KBM-7 (cell line): ENCODE results near the gene GRID2.
A peak's percentile ranks its signal among the peaks of the same experiment; 100 is the strongest.
"Not testable (repeated sequence)": the region's sequence is repeated elsewhere in the genome, so short reads cannot be mapped to it uniquely, and the experiment has no call there.

ENCODE experiments used
- DNase-seq: peaks from one replicate; pipeline ENCODE4 v3.0.0-alpha.2; 2015
- in situ Hi-C: fragments of 300-500 bp; cut with MboI; formaldehyde crosslinking; loops from 2 replicates; pipeline ENCODE4 v1.14.3; 2020; ENCODE audit warnings: low sequenced_read_pairs, low pct_unique_long_range_greater_than_20kb, mixed read lengths

Gene GRID2

GRCh38 chr4:93646233-93646930 is 1342.6 kb downstream of the GRID2 start:
- no peak for DNase-seq
- in situ Hi-C loops: no loop called here

GRCh38 chr4:93648258-93648657 is 1344.5 kb downstream of the GRID2 start:
- no peak for DNase-seq
- in situ Hi-C loops: no loop called here

- DNase-seq: no peak
- in situ Hi-C loops: no loop called here
These were observed 1346.1 kb downstream of the GRID2 start for GRCh38 chr4:93649828-93650227.

- in situ Hi-C loops: no loop called here
- no peak for DNase-seq
These were observed 1350.4 kb downstream of the GRID2 start for GRCh38 chr4:93654211-93654610.

- DNase-seq: no peak
- in situ Hi-C loops: no loop called here
These were observed 1353.8 kb downstream of the GRID2 start for GRCh38 chr4:93657527-93657926.

GRCh38 chr4:93658443-93658842 is 1354.7 kb downstream of the GRID2 start:
- in situ Hi-C loops: no loop called here
- no peak for DNase-seq

GRCh38 chr4:93659629-93660028 is 1355.9 kb downstream of the GRID2 start:
- no peak for DNase-seq
- in situ Hi-C loops: no loop called here

- no peak for DNase-seq
- in situ Hi-C loops: no loop called here
These were observed 1356.3 kb downstream of the GRID2 start for GRCh38 chr4:93660036-93660435.

GRCh38 chr4:93670434-93670833 is 1366.7 kb downstream of the GRID2 start:
- in situ Hi-C loops: no loop called here
- DNase-seq: no peak

GRCh38 chr4:93671093-93671492 is 1367.3 kb downstream of the GRID2 start:
- in situ Hi-C loops: no loop called here
- DNase-seq: no peak

GRCh38 chr4:93676937-93677336 is 1373.2 kb downstream of the GRID2 start:
- not testable (repeated sequence) for DNase-seq

GRCh38 chr4:93684571-93684970 is 1380.8 kb downstream of the GRID2 start:
- in situ Hi-C loops: no loop called here

More at GRCh38 chr4:93676937-93677336, 1373.2 kb downstream of the GRID2 start:
- in situ Hi-C loops: not testable (repeated sequence)

GRCh38 chr4:93687304-93687703 is 1383.5 kb downstream of the GRID2 start:
- in situ Hi-C loops: no loop called here
- DNase-seq: no peak

More at GRCh38 chr4:93684571-93684970, 1380.8 kb downstream of the GRID2 start:
- DNase-seq: no peak

- DNase-seq: no peak
- in situ Hi-C loops: no loop called here
These were observed 1385.2 kb downstream of the GRID2 start for GRCh38 chr4:93688978-93689377.

GRCh38 chr4:93693141-93693540 is 1389.4 kb downstream of the GRID2 start:
- in situ Hi-C loops: no loop called here
- DNase-seq: no peak

- in situ Hi-C loops: no loop called here
- DNase-seq: no peak
These were observed 1394.9 kb downstream of the GRID2 start for GRCh38 chr4:93698686-93699085.

- in situ Hi-C loops: no loop called here
- no peak for DNase-seq
These were observed 1396.8 kb downstream of the GRID2 start for GRCh38 chr4:93700571-93700970.

- peak; percentile 1 for DNase-seq
- in situ Hi-C loops: no loop called here
These were observed 1406.5 kb downstream of the GRID2 start for GRCh38 chr4:93710101-93710846.

- in situ Hi-C loops: no loop called here
These were observed 1407.2 kb downstream of the GRID2 start for GRCh38 chr4:93710847-93711430.

GRCh38 chr4:93718233-93718632 is 1414.5 kb downstream of the GRID2 start:
- in situ Hi-C loops: no loop called here
- no peak for DNase-seq

More at GRCh38 chr4:93710847-93711430, 1407.2 kb downstream of the GRID2 start:
- DNase-seq: no peak
